GM19239 (cell line): ENCODE data around the gene C1orf167.
A peak's percentile ranks its signal among the peaks of the same experiment; 100 is the strongest.
"Not testable (repeated sequence)": the region's sequence is repeated elsewhere in the genome, so short reads cannot be mapped to it uniquely, and the experiment has no call there.

Experiments
- DNase-seq: peaks from one replicate; pipeline ENCODE4 v3.0.0; 2011; ENCODE audit warnings: low spot score; ENCODE audit not compliant: insufficient read length
- FAIRE-seq: peaks from 2 replicates; lab custom pipeline; 2011; peaks lifted over from hg19 to GRCh38; lab: Jason Lieb, UNC

The C1orf167 gene

DNA sequence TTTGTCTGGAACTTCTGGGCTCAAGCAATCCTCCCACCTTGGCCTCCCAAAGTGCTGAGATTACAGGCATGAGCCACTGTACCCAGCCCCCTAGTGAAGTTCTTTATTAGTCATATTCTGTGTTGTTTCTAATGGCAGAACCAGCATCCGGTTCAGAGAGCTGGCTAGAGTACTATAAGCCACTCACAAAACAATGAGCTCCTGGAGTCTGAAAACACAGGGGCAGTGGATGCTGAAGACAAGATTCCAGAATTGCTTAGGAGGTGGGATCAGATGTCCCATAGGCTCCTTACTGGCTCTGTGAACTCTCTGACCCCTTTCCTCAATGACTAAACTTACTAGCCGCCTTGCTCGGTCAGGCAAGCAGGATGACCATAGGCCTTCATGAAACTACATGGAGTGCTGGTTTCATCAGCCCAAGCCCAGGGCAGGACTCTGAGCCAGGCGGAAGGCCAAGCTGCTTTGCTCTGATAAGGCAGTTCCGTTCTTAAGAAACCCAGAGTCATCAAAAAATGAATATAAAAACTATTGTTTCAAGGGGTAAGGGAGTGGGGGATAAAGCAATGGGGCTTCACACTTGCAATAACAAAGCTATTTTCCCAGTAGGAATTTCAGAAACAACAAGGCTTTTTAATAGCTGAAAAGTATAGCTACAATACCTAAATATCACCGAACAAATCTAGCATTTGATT lies 35.7 kb downstream of the C1orf167 start:
- no peak for FAIRE-seq
- no peak for DNase-seq

DNA sequence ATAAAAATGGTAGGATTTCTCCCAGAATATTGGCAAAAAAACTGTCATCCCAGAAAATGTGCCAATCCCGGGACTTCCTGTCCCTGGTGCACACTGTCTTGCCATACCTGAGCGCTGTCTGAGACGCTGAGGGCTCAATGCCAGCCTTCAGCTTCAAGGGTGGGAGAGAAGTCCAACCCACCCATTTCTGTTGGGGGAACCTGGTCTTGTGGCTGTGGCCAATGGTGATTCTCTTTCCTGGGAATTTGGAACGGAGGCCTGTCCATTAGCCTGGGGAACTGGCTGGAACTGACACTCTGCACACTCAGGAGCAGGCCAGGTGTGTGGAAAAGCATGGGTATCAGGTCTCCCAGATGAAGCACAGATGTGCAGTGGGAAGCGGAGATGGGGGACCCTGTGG lies 37.1 kb downstream of the C1orf167 start:
- FAIRE-seq = no peak

DNA sequence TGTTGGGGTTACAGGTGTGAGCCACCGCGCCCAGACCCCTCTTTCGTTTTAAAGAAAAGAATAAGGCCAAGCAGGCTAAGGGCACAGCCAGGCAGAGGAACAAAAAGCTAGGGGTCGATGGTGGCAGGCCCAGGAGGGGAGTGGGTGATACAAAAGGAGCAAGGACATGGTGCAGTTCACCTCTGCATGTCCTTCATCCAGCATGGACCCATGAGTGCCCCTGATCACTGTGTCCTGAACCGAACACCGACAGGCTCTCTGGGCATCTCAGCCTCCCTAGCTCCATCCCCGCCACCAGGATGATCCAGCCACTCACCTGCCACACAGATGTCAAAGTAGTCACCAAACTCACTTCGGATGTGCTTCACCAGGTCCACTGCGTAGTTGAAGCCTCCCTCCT lies 37.9 kb downstream of the C1orf167 start:
- FAIRE-seq (no peak), DNase-seq (no peak)

More for the DNA sequence above, 37.1 kb downstream of the C1orf167 start:
- DNase-seq = no peak

DNA sequence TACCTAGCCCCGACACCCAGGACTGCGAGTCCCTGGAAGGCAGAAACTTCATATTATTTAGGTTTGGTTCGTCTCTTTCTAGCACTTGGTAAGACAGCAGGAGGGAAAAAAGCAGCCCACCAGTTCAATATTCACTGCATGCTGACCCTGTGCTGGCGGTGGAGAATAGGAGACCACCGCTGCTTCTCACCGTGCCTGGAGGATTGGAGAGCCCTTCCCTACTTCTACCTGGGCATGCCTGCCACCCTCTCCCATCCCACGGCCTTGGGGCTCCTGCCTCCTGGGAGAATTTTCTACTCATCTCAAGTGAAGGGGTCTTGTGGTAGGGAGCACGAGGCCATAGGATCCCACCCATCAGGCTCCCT lies 38.4 kb downstream of the C1orf167 start:
- DNase-seq = no peak
- FAIRE-seq = no peak

DNA sequence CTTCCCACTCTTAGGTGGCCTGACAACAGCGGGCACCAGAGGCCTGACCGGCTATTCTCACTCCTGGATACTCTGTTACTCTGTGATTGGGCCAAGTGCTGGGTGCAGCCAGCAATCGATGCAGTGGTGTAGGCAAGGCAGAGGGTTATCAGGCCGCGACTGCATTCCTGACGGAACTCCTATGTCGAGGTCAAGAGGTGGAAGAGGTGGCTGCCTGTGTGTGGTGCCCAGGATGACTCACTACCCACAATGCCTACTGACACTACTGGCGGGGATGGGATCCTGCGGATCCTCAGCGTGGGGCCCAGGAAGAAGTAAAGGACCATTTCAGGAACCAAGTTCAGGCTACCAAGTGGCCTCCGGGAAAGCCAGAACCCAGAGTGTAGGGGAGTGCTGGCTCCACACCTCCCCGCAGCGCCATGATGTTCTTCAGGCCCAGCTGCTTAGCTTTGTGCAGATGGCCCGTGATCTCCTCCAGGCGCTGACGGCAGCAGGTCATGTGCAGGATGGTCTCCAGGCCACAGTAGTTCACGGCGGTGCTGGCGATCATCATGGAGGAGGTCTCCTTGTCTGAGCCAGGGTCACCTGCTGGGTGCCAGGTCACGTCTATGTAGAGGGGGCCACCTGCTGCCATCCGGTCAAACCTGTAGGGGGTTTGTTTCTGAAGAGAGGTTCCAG lies 38.9 kb downstream of the C1orf167 start:
- no peak for DNase-seq
- no peak for FAIRE-seq

DNA sequence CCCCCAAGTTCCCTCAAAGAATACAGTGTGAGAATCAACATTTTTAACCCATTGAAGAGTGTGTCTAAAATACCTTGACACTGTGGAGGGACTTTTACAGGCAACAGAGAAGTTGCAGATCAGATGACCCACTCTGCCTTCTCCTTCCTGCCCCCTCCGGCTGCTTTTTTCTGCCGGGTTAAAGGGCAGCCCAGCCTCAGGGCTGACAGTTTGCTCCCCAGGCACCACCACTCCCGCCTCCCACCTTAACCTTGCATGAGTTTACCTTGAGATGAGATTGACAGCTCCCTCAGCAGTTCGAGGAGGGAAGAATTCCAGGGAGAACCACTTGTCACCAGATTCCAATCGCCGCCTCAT lies 40.6 kb downstream of the C1orf167 start:
- FAIRE-seq = no peak
- DNase-seq = no peak

DNA sequence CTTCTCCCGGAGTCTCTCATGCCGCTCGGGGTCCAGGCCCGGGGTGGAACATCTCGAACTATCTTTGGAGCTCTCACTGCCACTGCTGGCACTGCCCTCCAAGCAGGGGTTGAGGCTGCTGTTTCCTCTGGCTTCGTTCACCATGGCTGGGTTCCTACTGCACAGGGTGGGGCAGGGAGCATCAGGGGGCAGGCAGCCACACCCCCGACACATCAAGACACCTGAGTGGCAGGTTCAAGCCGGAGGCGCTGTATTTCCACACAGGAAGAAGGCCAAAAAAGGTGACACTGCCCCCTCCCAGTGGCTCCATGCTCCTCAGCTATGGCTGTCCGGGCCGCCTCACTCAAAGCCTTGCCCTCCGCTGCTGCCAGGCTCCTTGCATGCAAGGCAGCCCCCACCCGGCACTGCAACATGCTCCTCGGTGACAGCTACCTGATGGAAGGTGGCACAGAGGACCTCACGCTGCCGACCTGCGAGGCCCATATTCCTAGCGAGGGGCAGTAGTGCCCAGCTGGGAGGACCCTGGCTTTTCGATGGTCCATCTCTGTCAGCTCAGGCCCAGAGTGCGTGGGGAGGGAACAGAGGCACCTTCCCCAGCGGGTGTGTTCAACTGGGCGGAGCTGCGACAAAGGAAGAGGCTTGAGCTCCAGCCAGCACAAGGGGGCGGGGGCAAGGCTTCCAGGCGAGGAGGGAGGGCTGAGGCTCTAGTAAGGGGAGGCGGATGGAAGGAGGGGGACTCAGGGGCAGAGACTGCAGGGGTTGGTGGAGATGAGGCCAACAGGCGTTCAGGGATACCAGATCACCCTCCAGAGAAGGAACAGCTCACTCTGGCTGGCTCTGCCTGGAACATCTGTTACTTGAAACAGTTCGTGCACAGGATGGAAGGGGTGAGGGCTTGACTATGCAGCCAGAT lies 41.2 kb downstream of the C1orf167 start:
- peak; percentile 91 for FAIRE-seq
- DNase-seq = peak; percentile 72

DNA sequence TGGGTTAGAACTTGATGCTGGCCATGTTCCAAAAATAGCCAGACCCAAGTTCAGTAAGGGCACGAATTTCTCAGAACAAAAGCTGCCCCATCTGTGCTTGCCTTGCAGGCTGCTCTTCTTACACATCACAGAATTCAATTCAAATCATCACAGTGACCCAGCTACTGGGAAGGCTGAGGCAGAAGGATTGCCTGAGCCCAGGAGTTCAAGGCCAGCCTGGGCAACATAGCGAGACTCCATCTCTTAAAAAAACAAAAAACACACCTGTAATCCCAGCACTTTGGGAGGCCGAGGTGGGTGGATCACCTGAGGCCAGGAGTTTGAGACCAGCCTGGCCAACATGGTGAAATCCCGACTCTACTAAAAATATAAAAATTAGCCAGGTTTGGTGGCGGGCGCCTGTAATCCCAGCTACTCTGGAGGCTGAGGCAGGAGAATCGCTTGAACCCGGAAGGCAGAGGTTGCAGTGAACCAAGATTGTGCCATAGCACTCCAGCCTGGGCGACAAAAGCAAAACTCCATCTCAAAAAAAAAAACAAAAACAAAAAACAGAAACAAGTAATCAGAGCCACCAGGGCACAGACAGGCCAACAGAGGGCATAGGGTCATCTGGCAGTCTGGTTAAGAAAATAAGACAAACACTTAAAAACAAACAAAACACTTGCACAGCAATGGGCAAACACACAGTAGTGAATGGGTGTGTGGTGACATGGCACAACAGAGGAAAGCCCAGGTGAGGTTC lies 42.1 kb downstream of the C1orf167 start:
- not testable (repeated sequence) for FAIRE-seq, DNase-seq

DNA sequence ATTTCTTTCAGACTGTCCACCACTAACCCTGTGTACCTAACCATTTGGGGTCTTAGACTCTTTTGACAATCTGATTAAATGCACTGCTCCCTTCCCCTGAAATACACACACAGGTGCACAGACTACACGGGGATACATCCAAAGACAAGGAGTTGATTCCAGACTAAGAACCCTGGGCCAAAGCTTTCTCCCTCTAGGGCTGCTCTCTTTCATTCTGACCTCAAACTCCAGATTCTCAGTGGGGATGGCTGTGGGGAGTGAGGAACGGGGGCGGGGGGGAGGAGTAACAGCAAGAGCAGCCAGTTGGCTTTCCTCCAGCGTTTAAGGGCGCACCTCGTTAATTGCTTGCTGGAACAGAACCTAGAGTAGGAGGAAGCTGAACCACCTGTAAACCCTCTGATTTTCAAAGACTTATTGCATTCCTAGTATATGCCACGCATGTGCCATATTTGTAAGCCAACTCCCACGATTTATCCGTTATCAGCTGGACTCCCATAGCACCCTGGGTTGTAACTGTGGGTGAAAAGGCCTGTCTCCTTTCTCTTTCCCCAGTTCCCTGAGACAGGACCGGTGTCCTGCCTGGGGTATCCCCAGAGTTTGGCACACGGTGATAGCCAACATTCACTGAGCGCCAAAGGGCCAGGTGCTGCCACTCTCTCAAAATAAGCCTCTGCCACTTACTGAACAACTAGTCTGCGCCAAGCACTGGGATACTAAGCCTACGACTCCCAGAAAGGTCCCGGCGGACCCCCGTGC lies 42.9 kb downstream of the C1orf167 start:
- DNase-seq (no peak), FAIRE-seq (peak; percentile 14)

DNA sequence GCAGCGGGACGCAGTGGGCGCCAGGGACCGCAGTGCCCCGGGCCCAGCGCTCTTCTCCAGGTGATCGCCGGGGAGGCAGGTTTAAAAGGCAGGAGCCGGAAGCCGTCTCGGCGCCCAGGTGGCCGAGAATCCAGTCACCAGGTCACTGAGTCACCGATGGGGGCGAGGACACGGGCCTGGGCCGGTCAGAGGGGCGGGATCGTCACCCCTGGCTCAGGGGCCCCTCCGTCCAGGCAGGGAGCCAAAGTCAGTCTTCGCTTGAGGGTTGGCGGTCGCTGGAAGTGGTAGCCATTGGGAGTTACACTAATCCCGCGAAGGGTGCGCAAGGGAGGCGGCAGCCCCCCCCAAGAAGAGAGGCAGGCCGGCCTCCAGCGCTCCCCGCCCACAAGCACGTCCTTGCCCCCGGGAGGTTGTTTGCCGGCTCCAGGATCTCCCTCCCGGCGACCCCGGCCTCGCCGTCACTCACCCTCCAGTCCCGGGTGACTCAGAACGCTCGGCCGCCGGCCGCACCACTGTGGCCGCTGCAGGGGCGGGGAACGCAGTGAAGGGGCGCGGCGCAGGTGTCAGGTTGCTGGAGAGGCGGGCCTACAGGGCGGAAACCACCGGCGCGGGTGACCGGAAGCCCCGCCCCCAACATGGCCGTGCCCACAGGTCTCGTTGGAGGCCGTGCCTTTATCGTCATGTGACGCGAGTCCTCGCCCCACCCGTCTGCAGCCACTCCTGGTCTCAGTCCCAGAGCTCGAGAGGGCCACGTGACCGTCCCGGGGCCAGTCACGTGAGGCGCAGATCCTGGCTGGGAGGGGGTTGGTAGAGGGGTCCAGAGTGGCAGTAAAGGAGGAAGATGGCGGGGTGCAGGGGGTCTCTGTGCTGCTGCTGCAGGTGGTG lies 43.7 kb downstream of the C1orf167 start, which contains the start of the genes CLCN6 and MTHFR:
TSS of gene CLCN6 (plus strand) at position 770 of the 885 bp plus-strand sequence. CDS start at position 842, 72 bp downstream.
TSS of gene MTHFR (minus strand) at position 543 of the 885 bp plus-strand sequence. CDS start 2,848 bp downstream, outside the sequence.
- peak; percentile 88 for DNase-seq
- FAIRE-seq = peak; percentile 92

DNA sequence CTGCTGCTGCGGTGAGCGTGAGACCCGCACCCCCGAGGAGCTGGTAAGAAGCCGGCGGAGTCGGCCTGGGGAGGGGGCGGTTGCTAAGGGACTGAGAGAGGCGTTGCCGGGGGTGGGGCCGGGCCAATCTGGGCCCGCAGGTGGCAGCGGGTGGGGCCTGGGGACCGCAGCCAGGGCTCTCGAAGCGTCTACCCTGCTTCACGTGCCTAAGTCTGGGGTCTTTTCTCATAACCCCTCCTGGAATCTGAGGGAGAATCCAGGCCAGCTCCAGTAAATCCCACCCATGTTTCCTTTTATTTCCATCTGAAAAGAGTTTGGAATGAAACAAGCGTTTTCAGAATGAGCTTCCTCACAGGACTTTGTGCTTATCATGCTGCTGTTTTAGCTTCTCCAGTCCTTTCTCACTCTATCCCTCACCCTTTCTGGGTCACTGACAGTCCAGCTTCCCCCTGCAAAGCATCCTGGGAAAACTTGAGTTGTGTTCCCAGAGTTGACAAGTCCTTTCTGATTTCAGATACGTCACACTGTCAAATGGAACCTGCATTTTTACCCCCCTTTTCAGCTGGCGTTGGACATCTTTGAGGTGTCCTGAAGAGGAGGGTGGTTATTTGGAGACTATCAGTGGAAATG lies 44.4 kb downstream of the C1orf167 start:
- FAIRE-seq = peak; percentile 70
- DNase-seq = no peak

DNA sequence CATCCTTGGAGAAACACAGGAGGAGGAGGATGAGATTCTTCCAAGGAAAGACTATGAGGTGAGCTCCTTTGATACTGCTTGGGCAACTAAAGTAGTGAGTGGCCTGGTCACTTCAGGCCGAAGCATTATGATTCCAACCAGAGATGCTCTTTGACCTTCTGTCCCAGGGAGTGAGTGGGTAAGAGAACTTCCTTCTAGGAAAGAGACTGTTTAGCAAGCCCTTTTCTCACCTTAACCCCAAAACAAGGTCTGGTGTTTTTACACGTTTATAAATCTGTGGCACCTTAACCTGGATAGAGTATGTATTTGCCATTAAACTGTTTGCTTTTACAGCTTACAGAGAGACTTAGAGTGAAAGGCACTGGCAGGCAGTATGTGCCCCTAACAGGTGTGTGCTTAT lies 45.1 kb downstream of the C1orf167 start:
- DNase-seq = no peak
- peak; percentile 31 for FAIRE-seq

DNA sequence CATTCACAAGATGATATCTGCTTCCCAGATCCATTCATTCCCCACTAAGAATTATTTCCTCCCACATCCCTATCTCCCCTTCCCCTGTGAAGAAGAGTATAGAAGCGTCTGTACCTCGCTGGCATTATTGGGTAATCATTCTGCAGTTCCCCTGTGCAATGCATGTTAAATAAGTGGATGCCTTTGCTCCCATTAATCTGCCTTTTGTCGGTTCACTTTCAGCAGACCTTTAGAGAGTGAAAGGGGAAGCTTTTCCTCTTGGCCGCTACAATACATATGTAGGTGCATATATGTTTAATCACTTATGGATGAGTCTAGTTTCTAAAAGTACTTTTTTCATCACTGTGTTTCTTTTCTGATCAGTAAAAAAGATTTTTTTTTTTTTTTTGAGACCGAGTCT lies 51.0 kb downstream of the C1orf167 start:
- DNase-seq (no peak), FAIRE-seq (no peak)

DNA sequence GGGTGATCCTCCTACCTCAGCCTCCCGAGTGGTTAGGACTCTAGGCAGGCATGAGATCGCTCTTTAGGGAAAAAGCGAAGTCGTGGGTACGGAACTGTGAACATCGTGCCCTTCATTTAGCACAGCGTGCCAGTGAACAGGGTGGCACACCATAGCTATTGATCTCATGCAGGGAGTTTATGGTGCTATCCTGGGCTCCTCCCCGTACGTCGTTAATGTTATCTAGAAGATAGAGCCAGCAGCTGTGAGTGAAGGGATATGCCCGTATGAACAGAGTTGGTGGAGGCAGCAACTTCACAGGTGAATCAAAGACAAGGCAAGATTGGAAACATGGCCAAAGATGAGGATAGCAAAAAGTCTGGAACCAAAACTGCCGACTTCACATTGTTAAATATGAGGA lies 55.2 kb downstream of the C1orf167 start:
- FAIRE-seq (no peak), DNase-seq (no peak)

DNA sequence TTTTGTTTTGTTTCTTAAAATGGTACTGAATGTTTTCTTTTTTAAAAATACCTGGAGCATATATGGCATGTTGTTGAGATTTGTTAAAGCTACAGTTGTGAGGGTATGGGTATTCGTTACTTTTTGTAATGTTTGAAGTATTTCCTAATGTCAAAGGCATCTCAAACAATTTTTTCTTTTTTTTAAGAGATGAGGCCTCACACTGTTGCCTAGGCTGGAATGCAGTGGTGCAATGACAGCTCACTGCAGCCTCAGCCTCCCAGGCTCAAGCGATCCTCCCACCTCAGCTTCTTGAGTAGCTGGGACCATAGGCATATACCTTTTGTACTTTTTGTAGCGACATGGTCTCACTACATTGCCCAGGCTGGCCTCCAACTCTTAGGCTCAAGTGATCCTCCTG lies 60.1 kb downstream of the C1orf167 start:
- no peak for FAIRE-seq
- DNase-seq = no peak

DNA sequence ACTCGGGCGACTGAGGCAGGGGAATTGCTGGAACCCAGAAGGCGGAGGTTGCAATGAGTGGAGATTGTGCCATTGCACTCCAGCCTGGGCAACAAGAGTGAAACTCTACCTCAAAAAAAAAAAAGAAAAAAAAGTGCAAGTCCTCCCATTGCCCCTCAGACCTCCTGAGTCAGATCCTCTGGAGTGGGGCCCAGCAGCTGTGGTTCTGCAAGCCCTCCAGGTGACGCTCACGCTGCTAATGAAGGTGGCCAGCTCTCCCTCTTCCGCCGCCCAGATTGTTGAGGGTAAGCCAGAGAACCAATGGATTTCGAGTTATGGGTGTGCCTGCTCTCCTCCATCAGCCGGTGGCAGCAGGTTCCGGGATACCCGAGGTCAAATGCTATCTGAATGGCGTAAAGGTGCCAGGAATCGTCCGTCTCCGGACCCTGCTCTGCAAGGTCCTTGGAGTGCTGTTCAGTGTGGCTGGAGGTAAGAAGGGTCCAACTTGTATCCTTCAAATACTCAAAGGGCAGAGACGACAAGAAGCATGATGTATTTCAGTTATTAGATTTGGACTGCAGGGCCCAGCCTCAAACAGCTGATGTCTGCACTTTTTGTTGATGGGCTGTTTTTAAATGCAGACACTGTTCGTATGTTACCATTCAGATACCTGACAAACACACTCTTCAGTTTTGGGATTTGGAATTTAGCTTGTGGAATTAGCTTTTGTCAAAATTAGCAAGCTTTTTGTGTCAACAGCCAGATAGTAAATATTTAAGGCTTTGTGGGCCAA lies 61.6 kb downstream of the C1orf167 start:
- DNase-seq (no peak), FAIRE-seq (no peak)

DNA sequence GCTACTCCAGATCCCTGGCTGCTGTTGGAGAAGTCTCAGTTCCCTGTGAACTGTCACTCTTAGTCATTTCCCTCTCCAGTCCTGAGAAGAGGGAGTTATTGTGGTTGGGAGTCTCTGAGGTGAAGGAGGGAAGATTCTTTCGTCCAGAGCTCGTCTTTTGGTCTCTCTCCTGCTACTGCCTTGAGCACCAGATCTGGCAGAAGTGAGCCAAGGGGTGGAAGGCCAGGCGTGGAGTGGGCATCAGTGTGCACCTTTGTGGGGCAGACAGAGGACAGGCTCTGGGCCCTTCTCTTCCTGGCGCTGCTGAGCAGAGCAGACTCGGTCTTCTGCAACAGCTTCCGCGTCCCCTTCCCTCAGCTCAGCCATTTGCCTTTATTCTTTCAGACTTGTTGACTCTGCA lies 63.1 kb downstream of the C1orf167 start:
- no peak for DNase-seq
- FAIRE-seq = no peak
